Measurements from ENCODE around the gene MIER1. TPM values are rescaled to one million over a fixed set of nuclear protein-coding genes. Genes with fewer than 3 reads are reported as not detected.
A peak's percentile ranks its signal among the peaks of the same experiment; 100 is the strongest.

The MIER1 gene
- total and polyA plus RNA-seq, 9 of the 15 experiments (the other 6 are each of a cell fraction or from before 2014, with no cell fraction given): 13.9 to 34.8 (median 21.5) TPM

DNA sequence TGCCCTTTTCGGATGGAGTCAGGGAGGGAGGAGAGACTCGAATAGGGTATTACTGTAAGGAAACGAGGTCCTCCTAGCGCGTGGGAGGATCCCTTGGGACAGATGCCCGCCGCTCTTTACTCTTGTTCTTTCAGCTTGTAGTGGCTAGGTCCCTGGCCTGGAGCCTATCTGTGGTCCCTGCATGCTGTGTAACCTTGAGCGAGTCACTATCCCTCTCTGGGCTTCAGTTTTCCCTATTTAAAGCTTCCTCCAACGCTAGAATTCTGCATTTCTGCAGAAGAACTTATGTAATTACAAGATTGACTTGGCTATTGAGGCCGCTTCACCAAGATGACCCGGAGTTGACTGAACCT, 744 bp downstream of the MIER1 start (continued):
- TF ChIP-seq CBX3 (IDR thresholded peaks at IDR 0.05; ENCODE audit: borderline replicate concordance in 1 of 2, low read length in 2 of 2) (no peak; a peak in 2 of 3 replicates), RBM34 (IDR thresholded peaks at IDR 0.05; ENCODE audit: borderline replicate concordance, insufficient read depth, low read length) (no peak), ZNF444 (CRISPR knock-in tag; IDR thresholded peaks at IDR 0.05) (no peak), ARID2 (IDR thresholded peaks at IDR 0.05) (no peak), BRD4 (IDR thresholded peaks at IDR 0.05) (no peak), SETDB1 (IDR thresholded peaks at IDR 0.05; ENCODE audit: low read length) (no peak), LCOR (CRISPR knock-in tag; IDR thresholded peaks at IDR 0.05) (0 out of 2 replicates have a peak, but pooled peaks have one; percentile 41), ZNF184 (CRISPR knock-in tag; IDR thresholded peaks at IDR 0.05) (no peak), FIP1L1 (IDR thresholded peaks at IDR 0.05; ENCODE audit: low read depth, low read length, poor library complexity, severe bottlenecking) (no peak), BCL6 (CRISPR knock-in tag; IDR thresholded peaks at IDR 0.05) (no peak), ZNF274 (IDR thresholded peaks at IDR 0.05; ENCODE audit: borderline replicate concordance, low read depth, low read length) (no peak), GABPA (tag; conservative IDR thresholded peaks at IDR 0.05; ENCODE audit: low read depth) (no peak)
- TF ChIP-seq, protein P1, sequence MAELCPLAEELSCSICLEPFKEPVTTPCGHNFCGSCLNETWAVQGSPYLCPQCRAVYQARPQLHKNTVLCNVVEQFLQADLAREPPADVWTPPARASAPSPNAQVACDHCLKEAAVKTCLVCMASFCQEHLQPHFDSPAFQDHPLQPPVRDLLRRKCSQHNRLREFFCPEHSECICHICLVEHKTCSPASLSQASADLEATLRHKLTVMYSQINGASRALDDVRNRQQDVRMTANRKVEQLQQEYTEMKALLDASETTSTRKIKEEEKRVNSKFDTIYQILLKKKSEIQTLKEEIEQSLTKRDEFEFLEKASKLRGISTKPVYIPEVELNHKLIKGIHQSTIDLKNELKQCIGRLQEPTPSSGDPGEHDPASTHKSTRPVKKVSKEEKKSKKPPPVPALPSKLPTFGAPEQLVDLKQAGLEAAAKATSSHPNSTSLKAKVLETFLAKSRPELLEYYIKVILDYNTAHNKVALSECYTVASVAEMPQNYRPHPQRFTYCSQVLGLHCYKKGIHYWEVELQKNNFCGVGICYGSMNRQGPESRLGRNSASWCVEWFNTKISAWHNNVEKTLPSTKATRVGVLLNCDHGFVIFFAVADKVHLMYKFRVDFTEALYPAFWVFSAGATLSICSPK (IDR thresholded peaks at IDR 0.05; ENCODE audit: borderline replicate concordance): no peak
- TF ChIP-seq, protein P2, sequence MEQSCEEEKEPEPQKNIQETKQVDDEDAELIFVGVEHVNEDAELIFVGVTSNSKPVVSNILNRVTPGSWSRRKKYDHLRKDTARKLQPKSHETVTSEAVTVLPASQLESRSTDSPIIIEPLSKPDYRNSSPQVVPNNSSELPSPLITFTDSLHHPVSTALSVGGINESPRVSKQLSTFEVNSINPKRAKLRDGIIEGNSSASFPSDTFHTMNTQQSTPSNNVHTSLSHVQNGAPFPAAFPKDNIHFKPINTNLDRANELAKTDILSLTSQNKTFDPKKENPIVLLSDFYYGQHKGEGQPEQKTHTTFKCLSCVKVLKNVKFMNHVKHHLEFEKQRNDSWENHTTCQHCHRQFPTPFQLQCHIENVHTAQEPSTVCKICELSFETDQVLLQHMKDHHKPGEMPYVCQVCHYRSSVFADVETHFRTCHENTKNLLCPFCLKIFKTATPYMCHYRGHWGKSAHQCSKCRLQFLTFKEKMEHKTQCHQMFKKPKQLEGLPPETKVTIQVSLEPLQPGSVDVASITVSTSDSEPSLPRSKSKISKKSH (CRISPR knock-in tag; IDR thresholded peaks at IDR 0.05): no peak
- TF ChIP-seq, protein P3, sequence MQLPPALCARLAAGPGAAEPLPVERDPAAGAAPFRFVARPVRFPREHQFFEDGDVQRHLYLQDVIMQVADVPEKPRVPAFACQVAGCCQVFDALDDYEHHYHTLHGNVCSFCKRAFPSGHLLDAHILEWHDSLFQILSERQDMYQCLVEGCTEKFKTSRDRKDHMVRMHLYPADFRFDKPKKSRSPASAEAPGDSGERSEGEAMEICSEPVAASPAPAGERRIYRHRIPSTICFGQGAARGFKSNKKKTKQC (CRISPR knock-in tag; IDR thresholded peaks at IDR 0.05): 0 out of 2 replicates have a peak, but pooled peaks have one; percentile 56

Measured in K562 (cell line).